ENCODE results near the gene PWWP2B.
"Not testable (repeated sequence)": the region's sequence is repeated elsewhere in the genome, so short reads cannot be mapped to it uniquely, and the experiment has no call there.

PWWP2B gene

GRCh38 chr10:132397036-132397541, at the start of gene PWWP2B:
Gene PWWP2B, plus strand, starts transcription at chr10:132397200. Its CDS starts 27 bp downstream, at chr10:132397227.
- DNase-seq, result no peak

- no peak for DNase-seq
These were observed 49.6 kb upstream of the PWWP2B start for GRCh38 chr10:132347211-132347930.

GRCh38 chr10:132347931-132348267, 49.1 kb upstream of the PWWP2B start:
- no peak for DNase-seq

GRCh38 chr10:132349766-132350165, 47.2 kb upstream of the PWWP2B start:
- DNase-seq, result no peak

- DNase-seq, result no peak
These were observed 46.6 kb upstream of the PWWP2B start for GRCh38 chr10:132350391-132350790.

GRCh38 chr10:132350946-132351345, 46.1 kb upstream of the PWWP2B start:
- no peak for DNase-seq

GRCh38 chr10:132351611-132352010, 45.4 kb upstream of the PWWP2B start:
- DNase-seq, result no peak

- not testable (repeated sequence) for DNase-seq
These were observed 44.3 kb upstream of the PWWP2B start for GRCh38 chr10:132352462-132353308.

- DNase-seq, result no peak
These were observed 43.3 kb upstream of the PWWP2B start for GRCh38 chr10:132353456-132354355.

- no peak for DNase-seq
These were observed 42.5 kb upstream of the PWWP2B start for GRCh38 chr10:132354356-132355094.

GRCh38 chr10:132355297-132355696, 41.7 kb upstream of the PWWP2B start:
- no peak for DNase-seq

GRCh38 chr10:132355754-132356153, 41.2 kb upstream of the PWWP2B start:
- DNase-seq, result no peak

- no peak for DNase-seq
These were observed 40.3 kb upstream of the PWWP2B start for GRCh38 chr10:132356621-132357195.

- no peak for DNase-seq
These were observed 39.5 kb upstream of the PWWP2B start for GRCh38 chr10:132357286-132358058.

GRCh38 chr10:132359305-132360040, 37.5 kb upstream of the PWWP2B start:
- no peak for DNase-seq

GRCh38 chr10:132360766-132361447, 36.1 kb upstream of the PWWP2B start:
- DNase-seq, result no peak

- no peak for DNase-seq
These were observed 35.4 kb upstream of the PWWP2B start for GRCh38 chr10:132361581-132362101.

GRCh38 chr10:132362151-132362611, 34.8 kb upstream of the PWWP2B start:
- no peak for DNase-seq

GRCh38 chr10:132363376-132363775, 33.6 kb upstream of the PWWP2B start:
- DNase-seq, result no peak
